Activated T-helper 1 cell treated with anti-CD3 and anti-CD28 coated beads, Interleukin-2, amount 50 U/mL, for 16 hours (primary cell): Measurements from ENCODE around the gene LRRK2.
"Not testable (repeated sequence)": the region's sequence is repeated elsewhere in the genome, so short reads cannot be mapped to it uniquely, and the experiment has no call there.

Source experiments
- DNase-seq, 2 donors: peaks; one replicate each; pipeline ENCODE4 v3.0.0-alpha.2; 2020; ENCODE audit warnings: low read depth in 1 of 2, low spot score in 1 of 2

Gene LRRK2

DNA sequence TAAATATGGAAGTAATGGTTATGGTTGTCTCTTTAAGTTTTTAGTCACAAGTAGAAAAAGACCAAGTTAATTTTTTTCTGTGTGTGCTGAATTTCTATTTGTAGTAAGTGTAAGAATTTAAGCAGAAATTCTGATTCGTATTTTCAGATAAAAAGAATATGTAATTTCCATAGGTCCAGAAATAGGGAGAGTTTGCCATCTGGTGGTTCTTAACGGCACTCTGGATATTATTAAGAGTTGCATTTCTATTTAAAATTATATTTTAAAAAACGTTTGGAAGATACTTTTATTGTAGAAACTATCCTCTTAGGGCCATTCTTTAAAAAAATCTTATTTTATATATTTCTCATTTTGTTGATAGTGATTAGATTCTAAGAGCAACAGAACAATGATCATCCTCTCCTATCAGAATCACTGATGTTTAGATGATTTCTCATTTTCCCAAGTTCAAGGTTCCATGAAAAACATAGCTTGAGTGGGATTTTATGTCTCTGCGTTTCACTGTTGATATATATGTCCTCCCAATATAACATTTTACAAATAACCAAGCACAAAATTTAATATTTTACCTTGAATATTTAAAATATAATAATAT lies 88.3 kb downstream of the LRRK2 start:
- no peak for DNase-seq

DNA sequence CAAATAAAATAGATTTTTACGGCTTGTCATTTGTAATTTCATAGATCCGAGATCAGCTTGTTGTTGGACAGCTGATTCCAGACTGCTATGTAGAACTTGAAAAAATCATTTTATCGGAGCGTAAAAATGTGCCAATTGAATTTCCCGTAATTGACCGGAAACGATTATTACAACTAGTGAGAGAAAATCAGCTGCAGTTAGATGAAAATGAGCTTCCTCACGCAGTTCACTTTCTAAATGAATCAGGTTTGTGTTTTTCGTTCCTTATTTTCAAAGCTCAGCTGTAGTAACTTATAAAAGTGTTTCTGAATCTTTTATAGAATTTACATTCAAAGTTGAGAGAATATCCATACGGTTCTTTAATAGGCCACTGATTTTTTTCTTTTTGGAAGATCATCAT lies 89.1 kb downstream of the LRRK2 start:
- no peak for DNase-seq

DNA sequence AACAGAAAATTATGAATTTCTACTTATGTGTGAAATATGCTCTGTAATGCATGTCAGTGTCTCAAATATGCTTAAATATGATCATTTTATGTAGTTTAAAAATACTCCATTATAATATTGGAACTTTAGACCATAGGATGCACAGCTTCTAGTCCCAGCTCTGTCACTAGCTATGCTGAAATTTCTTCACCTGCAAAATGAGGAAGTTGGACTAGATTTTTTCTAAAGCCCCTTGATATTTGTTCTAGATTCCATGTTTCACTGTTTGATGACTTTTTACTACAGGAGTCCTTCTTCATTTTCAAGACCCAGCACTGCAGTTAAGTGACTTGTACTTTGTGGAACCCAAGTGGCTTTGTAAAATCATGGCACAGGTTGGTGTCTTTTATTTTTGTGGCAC lies 90.1 kb downstream of the LRRK2 start:
- no peak for DNase-seq

DNA sequence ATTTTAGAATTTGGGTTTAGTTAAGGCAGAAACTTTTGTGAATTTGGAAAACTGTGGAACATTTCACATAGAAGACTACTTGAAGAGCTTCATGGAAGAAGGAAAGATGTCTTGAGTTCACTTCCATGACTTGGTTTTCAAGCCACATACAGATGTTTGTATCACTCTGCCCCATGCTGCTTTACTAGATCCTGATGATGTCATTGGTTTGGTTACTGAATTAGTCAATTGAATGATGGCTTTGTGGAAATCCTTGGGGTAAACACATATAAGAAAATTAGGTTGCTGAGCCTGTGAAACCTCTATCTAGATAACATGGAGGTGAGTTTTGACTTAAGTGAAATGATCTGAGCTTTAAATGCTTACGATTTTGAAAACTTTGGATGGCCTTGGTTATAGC lies 90.6 kb downstream of the LRRK2 start:
- DNase-seq: no peak

DNA sequence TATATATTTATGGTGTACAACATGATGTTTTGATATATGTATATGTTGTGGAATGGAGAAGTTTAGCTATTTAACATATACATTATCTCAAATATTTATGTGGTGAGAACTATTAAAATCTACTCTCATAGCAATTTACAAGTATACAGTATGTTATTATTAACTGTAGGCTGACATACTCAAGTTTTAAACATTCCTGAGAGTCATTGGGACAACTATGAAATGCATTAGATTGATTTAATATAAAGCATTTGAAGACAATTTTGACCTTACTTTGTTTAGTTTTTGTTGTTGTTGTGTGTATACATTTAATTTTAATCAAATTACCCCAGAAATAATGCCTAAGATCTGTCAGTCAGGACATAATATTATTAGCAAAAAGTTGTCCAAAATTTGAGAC lies 99.5 kb downstream of the LRRK2 start:
- DNase-seq: no peak

DNA sequence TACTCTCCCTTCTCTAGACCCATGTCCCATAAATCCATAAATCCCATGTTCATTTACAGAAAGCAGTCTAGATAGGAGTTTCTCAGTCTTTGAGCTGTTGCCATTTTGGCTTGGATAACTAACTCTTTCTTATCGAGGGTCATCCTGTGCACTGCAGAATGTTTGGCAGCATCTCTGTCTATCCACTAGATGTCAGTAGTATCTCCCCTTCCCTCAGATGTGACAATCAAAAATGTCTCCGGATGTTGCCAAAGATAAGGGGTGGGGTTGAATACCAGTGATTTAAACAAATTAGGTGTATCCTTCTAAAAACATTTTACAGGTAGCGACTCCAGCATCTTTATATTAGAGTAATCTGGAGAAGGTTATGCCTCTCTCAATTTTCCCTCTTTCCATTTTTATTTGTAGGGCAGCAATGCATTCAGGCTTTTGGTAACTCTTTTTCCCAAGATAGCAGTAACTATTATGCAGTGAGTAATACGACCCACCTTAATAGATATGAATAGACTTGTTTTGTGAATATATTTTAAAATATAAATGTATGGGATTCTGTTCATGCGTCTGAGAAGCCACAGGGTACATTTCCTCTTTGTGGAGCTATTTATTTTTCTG lies 100.7 kb downstream of the LRRK2 start:
- no peak for DNase-seq

DNA sequence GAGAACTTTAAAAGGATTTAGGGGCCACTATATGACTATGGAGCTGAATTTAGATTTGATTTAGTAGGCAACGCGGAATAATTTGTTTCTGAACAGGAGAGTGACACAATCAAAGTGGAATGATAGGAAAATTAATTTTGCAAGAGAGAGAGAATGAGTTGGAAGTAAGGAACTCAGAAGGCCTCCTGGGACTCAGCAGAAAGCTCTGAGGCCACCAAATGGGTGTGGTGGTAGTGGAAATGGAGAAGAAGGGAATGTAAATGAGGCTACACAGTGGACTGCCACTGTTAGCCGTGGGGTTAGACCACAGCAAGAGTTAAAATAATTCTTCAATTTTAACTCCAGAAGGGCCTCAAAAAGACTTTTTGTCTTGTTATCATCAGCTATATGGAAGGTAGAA lies 102.7 kb downstream of the LRRK2 start:
- no peak for DNase-seq

DNA sequence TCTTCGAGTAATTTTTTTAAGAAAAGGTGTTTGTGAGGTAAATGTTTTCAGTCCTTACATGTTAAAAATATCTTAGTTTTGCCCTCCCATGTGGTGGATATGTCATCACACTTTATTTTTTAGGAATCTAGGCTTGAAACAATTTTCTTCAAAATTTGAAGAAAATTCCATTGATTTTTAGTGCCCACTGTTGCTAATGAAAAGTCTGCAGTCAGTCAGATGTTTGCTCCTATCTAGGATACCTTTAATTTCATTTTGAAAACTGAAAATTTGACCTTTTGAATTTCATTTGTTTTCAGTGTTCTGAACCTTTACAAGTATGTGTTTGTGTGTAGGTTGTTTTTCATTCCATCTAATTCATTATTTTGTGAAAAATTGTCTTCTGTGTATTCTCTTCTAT lies 105.4 kb downstream of the LRRK2 start:
- no peak for DNase-seq

DNA sequence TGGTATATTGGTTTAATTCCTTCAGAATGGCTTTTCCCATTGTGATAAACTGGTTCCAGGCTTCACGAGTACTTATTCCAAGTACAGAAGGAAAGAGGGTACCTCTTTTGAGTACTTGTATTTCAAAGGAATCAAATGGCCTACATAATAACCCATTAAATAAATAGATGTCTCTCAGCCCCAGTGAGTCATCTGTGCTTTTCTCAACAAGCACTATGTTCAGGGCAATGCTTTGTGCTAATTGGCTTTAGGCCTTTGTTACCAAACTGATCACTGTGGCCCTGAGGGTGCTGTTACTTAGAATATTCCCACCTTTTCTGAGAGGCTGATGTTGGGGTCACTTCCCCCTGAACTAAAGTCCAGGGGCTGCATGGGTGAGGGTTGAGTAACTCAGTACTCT lies 107.1 kb downstream of the LRRK2 start:
- DNase-seq: no peak

DNA sequence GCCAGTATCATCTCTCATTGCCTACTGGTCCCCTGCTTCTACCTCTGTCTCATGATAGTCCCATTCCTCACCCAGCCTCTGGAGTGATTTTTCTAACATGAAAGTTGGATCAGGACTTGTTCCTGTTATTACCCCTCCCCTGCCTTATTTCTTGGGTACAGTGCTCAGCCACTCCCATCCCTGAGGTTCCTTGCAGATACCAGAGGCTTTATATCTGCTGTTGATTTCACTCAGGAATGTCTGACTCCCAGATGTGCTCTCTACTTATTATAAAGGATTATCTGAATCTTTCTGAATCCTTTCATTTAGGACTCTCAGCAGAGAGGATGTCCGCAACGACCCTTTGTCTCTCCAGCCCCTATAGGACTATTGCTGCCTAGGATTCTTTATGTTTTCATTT lies 111.2 kb downstream of the LRRK2 start:
- no peak for DNase-seq

DNA sequence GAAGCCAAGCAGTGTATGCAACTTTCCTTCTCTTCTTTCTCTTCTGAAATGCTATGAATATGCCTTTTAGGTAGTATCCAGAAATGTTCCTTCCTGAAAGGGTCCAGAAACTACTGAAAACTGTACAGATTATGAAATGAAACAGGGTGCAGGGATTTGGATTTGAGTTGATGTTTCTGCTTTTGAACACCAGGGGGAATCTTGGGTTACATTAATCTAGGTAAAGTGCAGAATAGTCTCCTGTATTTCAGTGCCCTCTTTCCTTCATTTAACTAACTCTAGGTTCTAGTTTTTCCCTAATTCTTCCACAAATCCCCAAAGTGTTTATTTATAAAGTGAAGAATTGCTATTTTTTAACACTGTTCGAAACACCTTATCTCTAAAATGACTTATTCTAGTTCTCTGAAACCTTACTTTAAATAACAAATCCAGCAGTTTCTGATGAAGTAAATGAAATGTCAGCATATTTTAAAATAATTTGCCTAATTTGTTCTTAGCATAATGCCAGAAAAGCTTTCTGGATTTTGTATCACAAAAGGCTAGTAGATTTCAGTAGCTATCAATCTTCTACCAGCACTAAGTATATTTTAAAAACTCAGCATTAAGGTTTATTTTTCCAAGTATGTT lies 111.9 kb downstream of the LRRK2 start:
- no peak for DNase-seq

DNA sequence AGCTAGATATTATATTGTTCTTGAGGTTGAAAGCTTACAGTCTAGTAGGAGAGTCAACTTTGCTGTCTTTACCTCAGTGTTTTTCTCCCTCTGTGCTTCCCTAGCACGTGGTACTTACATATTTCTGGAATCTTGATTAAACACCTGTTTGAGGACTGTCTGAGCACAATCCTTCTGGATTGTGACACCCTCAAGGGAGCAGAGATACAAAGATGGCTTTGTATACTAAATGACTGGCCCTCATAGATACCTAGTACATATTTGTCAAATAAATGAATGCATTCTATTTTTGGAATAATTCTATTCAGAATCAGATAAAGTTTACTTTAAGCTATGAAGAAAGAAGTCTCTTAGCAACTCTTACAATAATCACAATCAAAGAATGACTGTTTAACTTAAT lies 113.3 kb downstream of the LRRK2 start:
- DNase-seq: no peak

DNA sequence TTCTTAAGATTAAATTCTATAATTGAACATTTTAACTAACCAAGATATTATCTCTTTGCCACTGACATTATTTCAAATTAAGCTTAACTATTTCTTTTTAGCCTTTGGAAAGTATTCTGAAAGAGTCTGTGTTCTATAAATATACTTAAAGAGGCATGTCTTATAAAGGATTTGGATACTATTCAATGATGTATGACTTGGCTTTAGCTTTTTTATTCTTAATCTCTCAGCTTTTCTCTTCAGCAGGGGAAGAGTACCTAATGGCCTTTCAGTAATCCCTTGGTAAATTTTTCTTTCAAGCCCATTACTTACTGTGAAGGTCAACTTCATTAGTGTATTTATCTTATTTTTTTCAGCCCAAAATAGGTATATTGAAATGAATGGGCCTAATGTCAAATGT lies 113.8 kb downstream of the LRRK2 start:
- no peak for DNase-seq

DNA sequence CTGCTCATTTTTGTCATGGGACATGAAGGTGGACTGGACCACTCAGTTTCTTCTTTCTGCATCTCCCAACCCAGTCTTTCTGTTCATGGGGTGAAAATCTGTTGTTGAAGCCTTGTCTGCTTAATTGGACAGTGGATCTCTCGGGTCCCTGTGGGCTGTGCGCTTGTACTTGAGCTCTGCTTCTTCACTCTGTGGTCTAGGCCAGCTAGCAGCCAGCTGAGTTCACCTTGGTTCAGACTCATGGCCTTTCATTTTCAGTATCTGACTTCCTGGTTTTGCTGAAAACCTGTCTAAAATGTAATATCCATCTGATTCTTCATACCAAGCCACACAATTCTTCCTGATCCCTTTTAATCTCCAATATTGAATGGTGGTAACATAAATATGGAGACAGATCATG lies 117.2 kb downstream of the LRRK2 start:
- no peak for DNase-seq

DNA sequence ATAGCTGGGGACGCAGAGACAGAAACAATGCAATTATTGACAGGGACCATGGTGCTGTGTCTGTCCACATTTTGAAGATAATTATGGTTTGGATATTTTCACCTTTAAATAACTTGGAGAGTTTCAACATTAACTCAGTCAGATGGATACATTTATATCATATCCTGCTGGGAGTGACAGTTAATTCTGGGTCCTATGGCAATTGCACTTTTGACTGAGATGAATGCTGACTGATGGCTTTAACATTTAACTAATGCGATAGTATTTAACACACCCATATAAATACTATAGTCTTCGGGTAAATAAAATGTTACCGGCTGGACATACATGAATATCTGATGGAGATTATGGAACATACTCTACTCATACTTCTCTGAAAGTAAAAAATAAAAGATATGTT lies 118.3 kb downstream of the LRRK2 start:
- no peak for DNase-seq

DNA sequence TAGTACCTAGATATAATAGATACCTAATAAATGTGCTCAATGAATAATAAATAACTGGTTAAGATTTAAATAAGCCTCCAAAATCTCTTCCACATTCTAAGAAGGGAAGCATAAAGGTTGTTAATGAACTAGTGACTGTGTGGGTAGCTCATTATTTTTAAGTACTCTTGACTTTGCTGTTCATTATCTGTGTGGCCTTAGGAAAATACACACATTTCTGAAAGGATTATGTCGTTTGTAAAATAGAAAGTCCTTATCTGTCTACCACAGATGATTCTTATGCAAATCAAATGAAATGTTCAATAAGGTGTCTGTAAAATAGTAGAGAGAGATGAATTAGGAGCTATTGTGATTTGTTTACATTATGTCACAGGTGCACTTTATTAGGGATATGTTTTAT lies 119.5 kb downstream of the LRRK2 start:
- DNase-seq: no peak

DNA sequence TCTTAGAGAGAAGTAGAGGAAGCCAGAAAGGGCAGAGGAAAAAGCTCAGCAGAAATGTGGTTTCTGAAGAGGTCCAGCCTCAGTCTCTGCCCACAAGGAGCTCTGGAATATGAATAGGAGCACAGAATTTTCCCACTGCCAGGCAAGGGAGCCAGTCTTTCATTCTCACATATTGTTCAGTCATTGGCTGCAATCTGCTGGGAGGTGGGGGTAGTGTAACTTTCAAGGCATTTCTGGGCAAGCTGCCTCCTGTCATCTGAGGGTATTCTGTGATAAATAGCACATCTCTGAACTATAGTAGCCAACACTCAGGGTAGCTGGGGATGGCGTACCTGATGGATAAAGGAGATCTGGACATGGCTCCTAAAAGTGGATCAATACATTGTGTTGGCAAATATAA lies 127.2 kb downstream of the LRRK2 start:
- DNase-seq: no peak

DNA sequence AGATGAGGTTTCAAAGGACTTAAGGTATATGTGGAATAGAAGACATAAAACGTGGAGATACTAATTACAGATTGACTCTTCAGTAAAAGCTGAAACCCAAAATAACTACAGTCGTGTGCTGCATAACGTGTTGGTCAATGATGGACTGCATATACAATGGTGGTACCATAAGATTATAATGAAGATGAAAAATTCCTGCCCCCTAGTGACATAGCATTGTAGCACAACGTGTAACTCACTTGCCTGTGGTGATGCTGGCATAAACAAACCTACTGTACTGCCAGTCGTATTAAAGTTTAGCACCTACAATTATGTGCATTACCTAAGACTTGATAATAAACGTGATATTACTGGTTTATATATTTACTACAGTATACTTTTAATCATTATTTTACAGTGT lies 150.3 kb downstream of the LRRK2 start:
- DNase-seq: no peak

DNA sequence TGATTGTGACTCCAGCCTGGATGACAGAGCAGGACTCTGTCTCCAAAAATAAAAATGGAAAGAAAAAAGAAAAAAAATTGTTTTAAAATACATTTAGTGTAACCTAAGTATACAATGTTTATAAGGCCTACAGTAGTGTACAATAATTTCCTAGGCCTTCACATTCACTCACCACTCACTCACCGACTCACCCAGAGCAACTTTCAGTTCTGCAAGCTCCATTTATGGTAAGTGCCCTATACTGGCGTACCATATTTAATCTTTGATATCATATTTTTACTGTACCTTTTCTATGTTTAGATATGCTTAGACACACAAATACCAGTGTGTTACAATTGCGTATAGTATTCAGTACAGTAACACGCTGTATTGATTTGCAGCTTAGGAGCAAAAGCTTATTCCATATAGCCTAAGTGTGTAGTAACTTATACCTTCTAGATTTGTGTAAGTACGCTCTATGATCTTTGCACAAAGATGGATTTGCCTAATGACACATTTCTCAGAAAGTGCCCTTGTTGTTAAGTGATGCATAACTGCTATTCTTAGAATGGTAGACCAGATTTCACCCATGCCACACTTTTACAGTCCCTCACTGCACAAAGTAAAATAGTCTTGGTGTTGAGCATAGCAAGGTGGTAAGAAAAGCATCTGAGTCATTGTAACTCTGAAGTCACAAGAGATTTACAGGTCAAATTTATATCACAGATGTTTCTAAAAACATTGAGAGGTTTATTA lies 151.9 kb downstream of the LRRK2 start:
- no peak for DNase-seq

DNA sequence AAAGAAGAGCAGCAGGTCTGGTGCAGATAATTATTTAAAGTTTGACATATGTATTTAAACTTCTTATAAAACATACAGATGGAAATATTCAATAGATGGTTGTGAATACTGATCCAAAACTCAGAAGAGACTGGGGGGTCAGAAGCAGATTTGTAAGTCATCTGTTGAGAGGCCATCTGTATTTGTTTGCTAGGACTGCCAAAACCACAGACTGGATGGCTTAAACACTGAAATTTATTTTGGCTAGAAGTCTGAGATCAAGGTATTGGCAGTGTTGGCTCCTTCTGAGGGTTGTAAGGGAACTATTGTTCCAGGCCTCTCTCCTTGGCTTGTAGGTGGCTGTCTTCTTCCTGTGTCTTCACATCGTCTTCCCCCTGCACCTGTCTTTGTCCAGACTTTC lies 153.9 kb downstream of the LRRK2 start:
- no peak for DNase-seq

DNA sequence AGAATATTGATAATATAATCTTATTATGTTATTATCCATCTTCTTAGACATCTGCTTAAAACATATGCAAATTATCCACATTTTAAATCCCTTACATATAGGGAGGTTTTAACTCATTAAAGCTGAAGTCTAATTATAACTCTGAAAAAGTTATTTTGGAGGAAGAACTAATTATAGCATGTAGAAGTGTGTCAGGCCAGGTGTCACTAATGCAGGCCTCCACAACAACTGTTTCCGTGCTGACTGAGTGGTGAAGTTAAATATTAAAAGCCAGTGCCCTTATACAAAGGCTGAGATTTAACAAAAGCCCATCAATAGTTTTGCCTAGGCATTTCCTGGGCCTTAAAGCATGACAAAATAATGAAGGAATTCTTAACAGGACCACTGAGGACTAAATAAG lies 157.4 kb downstream of the LRRK2 start:
- no peak for DNase-seq

DNA sequence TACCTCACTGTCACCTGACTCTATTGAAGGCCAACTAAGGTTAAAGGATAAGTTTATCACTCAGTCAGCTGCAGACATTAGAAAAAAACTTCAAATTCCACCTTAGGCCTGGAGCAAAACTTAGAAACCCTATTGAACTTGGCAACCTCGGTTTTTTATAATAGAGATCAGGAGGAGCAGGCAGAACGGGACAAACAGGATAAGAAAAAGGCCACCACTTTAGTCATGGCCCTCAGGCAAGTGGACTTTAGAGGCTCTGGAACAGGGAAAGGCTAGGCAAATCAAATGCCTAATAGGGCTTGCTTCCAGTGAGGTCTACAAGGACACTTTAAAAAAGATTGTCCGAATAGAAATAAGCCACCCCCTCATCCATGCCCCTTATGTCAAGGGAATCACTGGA lies 162.5 kb downstream of the LRRK2 start:
- not testable (repeated sequence) for DNase-seq
